Keratinocyte (primary cell): ENCODE measurements around the gene GLT6D1. TPM values are rescaled to one million over a fixed set of nuclear protein-coding genes. Genes with fewer than 3 reads are reported as not detected.

ENCODE experiments used
- DNase-seq: peaks from one replicate; pipeline ENCODE4 v3.0.0-alpha.2; 2011; ENCODE audit warnings: low read depth, missing footprints, low spot score
- FAIRE-seq: peaks from 2 replicates; lab custom pipeline; 2011; peaks lifted over from hg19 to GRCh38; lab: Jason Lieb, UNC
- H2AFZ ChIP-seq: 2 replicates; pipeline ENCODE4 v1.6.0; 2012; ENCODE audit warnings: low read length, control low read depth, inconsistent platforms; ENCODE audit not compliant: control insufficient read depth
- H3K27ac ChIP-seq: 2 replicates; pipeline ENCODE4 v1.5.1; 2011; ENCODE audit warnings: low read length; ENCODE audit not compliant: control insufficient read depth, insufficient read depth
- H3K27me3 ChIP-seq: 3 replicates; pipeline ENCODE4 v1.6.0; 2011; ENCODE audit warnings: low read length; ENCODE audit not compliant: control insufficient read depth, insufficient read depth; ENCODE audit errors: extremely low read depth
- H3K36me3 ChIP-seq, 2 experiments: 2 replicates in 1 of 2; 3 replicates in 1 of 2; pipeline ENCODE4 v1.5.1; 2011; ENCODE audit warnings: low read length in 2 of 2, mild to moderate bottlenecking in 1 of 2; ENCODE audit not compliant: control insufficient read depth in 2 of 2, insufficient read depth in 2 of 2; ENCODE audit errors: extremely low read depth in 1 of 2
- H3K4me1 ChIP-seq: 3 replicates; pipeline ENCODE4 v1.5.1; 2011; ENCODE audit warnings: low read length; ENCODE audit not compliant: control insufficient read depth, insufficient read depth; ENCODE audit errors: extremely low read depth
- H3K4me2 ChIP-seq: 3 replicates; pipeline ENCODE4 v1.6.0; 2011; ENCODE audit warnings: low read depth, low read length; ENCODE audit not compliant: control insufficient read depth, insufficient read depth; ENCODE audit errors: extremely low read depth
- H3K4me3 ChIP-seq, 3 experiments: fragments of 200-600 bp in 1 of 3; sonication (generic) in 1 of 3; 2 replicates in 2 of 3; 3 replicates in 1 of 3; pipeline ENCODE4 v1.5.1; 2011 to 2016; ENCODE audit warnings: low read length in 3 of 3, mild to moderate bottlenecking in 3 of 3, control low read depth in 2 of 3, inconsistent platforms in 1 of 3, low read depth in 1 of 3, mixed read lengths in 1 of 3, mixed run types in 1 of 3, moderate library complexity in 1 of 3; ENCODE audit not compliant: control insufficient read depth in 2 of 3, insufficient read depth in 2 of 3; ENCODE audit errors: extremely low read depth in 1 of 3
- H3K79me2 ChIP-seq: 2 replicates; pipeline ENCODE4 v1.6.0; 2012; ENCODE audit warnings: low read length; ENCODE audit not compliant: control insufficient read depth, insufficient read depth
- H3K9ac ChIP-seq: 3 replicates; pipeline ENCODE4 v1.6.0; 2011; ENCODE audit warnings: low read length; ENCODE audit not compliant: control insufficient read depth, insufficient read depth; ENCODE audit errors: extremely low read depth
- H3K9me1 ChIP-seq: 3 replicates; pipeline ENCODE4 v1.6.0; 2011; ENCODE audit warnings: low read length; ENCODE audit not compliant: control insufficient read depth, insufficient read depth; ENCODE audit errors: extremely low read depth
- H3K9me3 ChIP-seq: 2 replicates; pipeline ENCODE4 v1.5.1; 2012; ENCODE audit warnings: low read depth, low read length; ENCODE audit not compliant: control insufficient read depth
- H4K20me1 ChIP-seq: 3 replicates; pipeline ENCODE4 v1.6.0; 2011; ENCODE audit warnings: low read length; ENCODE audit not compliant: control insufficient read depth, insufficient read depth; ENCODE audit errors: extremely low read depth
- CTCF ChIP-seq, 3 experiments: IDR thresholded peaks in 1 of 3; conservative IDR thresholded peaks in 1 of 3; optimal IDR thresholded peaks in 1 of 3; 2 replicates in 2 of 3; 3 replicates in 1 of 3; pipeline versions ENCODE3 to v1.5.1; 2011; ENCODE audit warnings: low read length in 3 of 3, mild to moderate bottlenecking in 3 of 3, moderate library complexity in 2 of 3, control low read depth in 1 of 3, inconsistent platforms in 1 of 3; ENCODE audit not compliant: insufficient read depth in 2 of 3; ENCODE audit errors: extremely low read depth in 1 of 3
- EZH2 ChIP-seq: IDR thresholded peaks from one replicate; pipeline ENCODE4 v1.6.1; 2012; ENCODE audit warnings: inconsistent platforms, mild to moderate bottlenecking, low read length, moderate library complexity
- dilution Hi-C: fragments of 300-500 bp; cut with MboI; formaldehyde crosslinking; loops from one replicate; pipeline ENCODE4 v1.7.0; 2020; ENCODE audit warnings: low sequenced_read_pairs; ENCODE audit not compliant: extremely low pct_ligation_motif_present
- polyA plus RNA-seq, 5 experiments: library from polyadenylated mRNA; depleted of rRNA in 3 of 5; stranded (reverse) in 3 of 5; stranded (forward) in 1 of 5; unstranded in 1 of 5; fragments of >200 nt; gene quantifications; 1 replicate in 1 of 5; 2 replicates in 3 of 5; 3 replicates in 1 of 5; pipeline versions ENCODE4 v1.2.1 to v1.2.3, GENCODE V29; 2011 to 2012; ENCODE audit warnings: missing spikeins in 2 of 5, low read depth in 1 of 5, low replicate concordance in 1 of 5

The GLT6D1 gene
- polyA plus RNA-seq, 1 donor (not counting 4 experiments of a cell fraction or from before 2014, with no cell fraction given): not detected

GRCh38 chr9:135655317-135655716 lies 16.0 kb upstream of the GLT6D1 start:
- dilution Hi-C loops: no loop called here
- no peak overlapping the region for H3K4me3 ChIP-seq
- no peaks in the 10 kb centered on the region for H3K27me3 ChIP-seq
- H3K36me3 ChIP-seq: no peaks in the 10 kb centered on the region
- no peak for DNase-seq
- no peak overlapping the region for H3K27ac ChIP-seq
- peaks cover 3% of the 10 kb centered on the region for H3K9me3 ChIP-seq
- H3K9ac ChIP-seq: no peak overlapping the region
- H2AFZ ChIP-seq: no peak overlapping the region
- H4K20me1 ChIP-seq: no peaks in the 10 kb centered on the region
- FAIRE-seq: no peak
- H3K9me1 ChIP-seq: no peaks in the 10 kb centered on the region
- no peak overlapping the region for H3K4me2 ChIP-seq
- no peak for TF ChIP-seq EZH2
- TF ChIP-seq CTCF (optimal IDR thresholded peaks at IDR 0.05 in 1 of 3, IDR thresholded peaks at IDR 0.05 in 1 of 3, conservative IDR thresholded peaks at IDR 0.05 in 1 of 3; ENCODE audit: extremely low read depth in 1 of 3, insufficient read depth in 2 of 3, low read length in 3 of 3): no peak
- no peaks in the 10 kb centered on the region for H3K4me1 ChIP-seq
- H3K79me2 ChIP-seq: no peaks in the 10 kb centered on the region

GRCh38 chr9:135650408-135650807 lies 11.1 kb upstream of the GLT6D1 start:
- TF ChIP-seq EZH2: no peak
- no peak for TF ChIP-seq CTCF (optimal IDR thresholded peaks at IDR 0.05 in 1 of 3, IDR thresholded peaks at IDR 0.05 in 1 of 3, conservative IDR thresholded peaks at IDR 0.05 in 1 of 3; ENCODE audit: extremely low read depth in 1 of 3, insufficient read depth in 2 of 3, low read length in 3 of 3)
- H3K9me1 ChIP-seq: no peaks in the 10 kb centered on the region
- dilution Hi-C loops: no loop called here

More at GRCh38 chr9:135650408-135650807, 11.1 kb upstream of the GLT6D1 start:
- Histone ChIP-seq H3K4me1 (no peaks in the 10 kb centered on the region), H3K9ac (no peak overlapping the region), H3K36me3 (no peaks in the 10 kb centered on the region), H4K20me1 (no peaks in the 10 kb centered on the region), H3K9me3 (peaks cover 4% of the 10 kb centered on the region), H3K27me3 (no peaks in the 10 kb centered on the region), H3K27ac (no peak overlapping the region), H3K79me2 (no peaks in the 10 kb centered on the region), H3K4me2 (no peak overlapping the region), H2AFZ (no peak overlapping the region), H3K4me3 (no peak overlapping the region)
- FAIRE-seq (no peak), DNase-seq (no peak)
